HG03571 (cell line): ENCODE measurements around the gene KIF11.
A peak's percentile ranks its signal among the peaks of the same experiment; 100 is the strongest.

Experiments used
- ATAC-seq: cut with Tn5 transposase; IDR thresholded peaks from one replicate; pipeline ENCODE4 v1.9.1; 2021; ENCODE audit not compliant: unreplicated experiment

Gene KIF11

DNA sequence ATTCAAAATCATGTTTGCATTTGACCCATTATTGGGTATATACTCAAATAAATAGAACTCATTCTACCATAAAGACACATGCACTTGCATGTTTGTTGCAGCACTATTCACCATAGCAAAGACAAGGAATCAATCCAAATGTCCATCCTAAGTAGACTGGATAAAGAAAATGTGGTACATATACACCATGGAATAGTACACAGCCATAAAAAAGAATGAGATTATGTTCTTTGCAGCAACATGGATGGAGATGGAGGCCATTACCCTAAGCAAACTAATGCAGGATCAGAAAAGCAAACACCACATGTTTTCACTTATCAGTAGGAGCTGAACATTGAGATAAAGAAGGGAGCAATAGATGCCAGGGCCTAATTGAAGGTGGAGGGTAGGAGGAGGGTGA is 84.8 kb downstream of the KIF11 start:
- no peak for ATAC-seq

DNA sequence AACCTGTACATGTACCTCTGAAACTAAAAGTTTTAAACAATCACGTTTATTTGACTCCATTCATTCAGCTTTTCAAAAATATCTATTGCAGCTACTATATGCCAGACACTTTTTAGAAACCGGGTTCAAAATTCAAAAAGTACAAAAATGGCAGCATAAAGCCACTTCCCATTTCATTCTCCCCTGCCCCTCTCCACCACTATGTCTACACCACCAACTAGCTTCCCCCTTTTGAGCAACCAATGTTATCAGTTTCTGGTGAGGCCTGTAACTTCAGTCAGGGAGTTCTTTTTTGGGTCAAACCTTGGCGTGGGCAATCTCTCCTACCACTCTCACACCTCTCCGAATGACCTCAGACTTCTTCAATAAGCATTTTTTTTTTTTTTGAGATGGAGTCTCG is 85.3 kb downstream of the KIF11 start:
- ATAC-seq, result no peak

DNA sequence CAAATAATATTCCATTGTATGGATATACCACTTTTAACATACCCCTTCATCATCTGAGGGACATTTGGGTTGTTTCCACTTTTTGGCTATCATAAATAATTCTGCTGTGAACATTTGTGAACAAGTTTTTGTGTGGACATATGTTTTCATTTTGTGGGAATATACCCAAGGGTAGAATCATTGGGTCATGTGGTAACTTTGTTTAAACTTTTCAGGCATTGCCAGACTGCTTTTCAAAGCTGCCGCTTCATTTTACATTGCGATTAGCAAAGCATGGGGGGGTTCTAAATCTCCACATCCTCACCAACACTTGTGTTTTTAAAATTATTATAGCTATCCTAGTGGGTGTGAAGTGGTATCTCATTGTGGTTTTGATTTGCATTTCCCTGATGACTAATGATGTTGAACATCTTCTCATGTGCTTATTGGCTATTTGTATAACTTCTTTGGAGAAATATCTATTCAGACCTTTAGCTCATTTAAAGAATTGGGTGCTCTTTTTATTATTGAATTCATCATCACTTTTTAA is 88.4 kb downstream of the KIF11 start:
- ATAC-seq, result no peak

DNA sequence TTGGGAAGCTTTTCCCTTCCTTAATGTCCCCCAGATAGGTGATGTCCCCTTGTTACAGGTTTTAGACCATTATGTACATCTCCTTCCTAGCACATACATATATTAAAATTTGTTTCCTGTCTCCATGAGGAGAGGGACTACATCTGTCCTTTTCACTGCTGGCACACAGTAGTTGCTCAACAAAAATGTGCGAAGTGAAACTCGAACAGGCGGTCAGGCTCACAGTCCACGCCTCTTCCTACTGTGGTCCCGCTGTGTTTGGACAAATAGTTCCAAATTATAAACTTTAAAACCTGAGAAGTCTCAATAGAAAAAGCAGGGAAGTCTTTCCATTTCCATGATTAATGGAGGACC is 95.6 kb downstream of the KIF11 start:
- no peak for ATAC-seq

DNA sequence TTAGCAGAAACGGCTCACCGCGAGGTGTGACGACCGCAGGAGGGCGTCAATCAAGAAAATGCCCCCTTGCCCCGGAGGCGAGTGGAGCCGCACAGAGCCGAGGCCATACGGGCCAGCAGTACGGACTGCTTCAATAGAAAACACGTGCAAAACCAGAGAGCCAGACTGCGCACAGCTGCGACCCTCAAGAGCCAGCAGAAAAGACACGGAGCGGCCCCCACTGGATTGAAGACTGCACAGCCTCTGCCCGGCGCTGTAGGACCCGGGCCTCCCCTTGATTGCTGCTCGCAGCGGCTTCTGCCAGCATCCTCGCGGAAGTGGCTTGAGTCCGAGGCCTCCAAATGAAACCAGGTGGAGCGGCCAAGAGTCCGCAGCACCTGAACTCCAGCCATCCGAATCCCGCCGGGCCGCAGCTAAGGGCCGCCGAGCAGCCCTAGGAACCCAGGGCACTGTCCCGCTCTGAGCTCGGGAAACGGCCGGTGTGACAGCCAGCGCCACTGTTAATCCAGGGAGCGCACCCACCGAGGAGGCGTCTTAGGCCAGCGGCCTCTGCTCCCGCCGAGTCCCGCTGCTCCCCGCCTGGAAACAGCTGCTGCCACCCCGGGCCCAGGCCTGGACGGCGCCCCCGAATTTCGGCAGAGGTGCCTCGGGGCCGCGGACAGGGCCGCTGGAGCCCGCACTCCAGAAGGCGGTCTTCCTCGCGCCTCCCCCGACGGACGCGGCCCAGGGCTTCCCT is 96.2 kb downstream of the KIF11 start:
- ATAC-seq, result peak; percentile 41

- peak; percentile 49 for ATAC-seq
These were observed 96.8 kb downstream of the KIF11 start, which contains the start of gene HHEX for GRCh38 chr10:92689663-92690210. Gene HHEX, plus strand, starts transcription at chr10:92689955. Its CDS starts 32 bp downstream, at chr10:92689987.

DNA sequence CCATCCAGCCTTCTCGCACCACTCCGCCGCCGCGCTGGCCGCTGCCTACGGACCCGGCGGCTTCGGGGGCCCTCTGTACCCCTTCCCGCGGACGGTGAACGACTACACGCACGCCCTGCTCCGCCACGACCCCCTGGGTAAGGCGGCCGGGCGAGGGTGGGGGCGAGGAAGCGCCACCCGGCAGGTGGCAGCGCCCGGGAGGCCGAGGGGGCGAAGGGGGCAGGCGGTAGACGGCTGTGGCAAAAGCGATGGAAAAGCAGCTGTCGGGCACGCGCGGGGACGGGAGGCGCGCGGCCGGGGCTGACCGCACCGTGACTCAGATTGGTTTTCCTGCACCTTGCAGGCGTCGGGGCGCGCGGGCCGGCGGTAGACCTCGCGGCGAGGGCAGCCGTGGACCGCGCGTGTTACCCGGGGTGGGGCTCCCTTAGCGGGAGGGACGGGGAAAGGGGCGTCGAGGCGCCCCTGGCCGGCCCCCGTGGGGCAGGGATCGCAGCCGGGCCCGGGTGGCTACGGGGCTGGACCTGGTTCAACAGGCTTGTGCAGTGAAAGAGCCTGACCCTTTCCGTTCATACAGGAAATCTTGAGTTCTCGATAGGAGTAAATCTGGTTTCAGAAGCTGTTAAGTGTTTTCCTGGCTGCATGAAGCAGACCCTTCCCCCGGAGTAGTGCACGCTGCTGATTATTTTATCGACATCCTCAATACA is 97.4 kb downstream of the KIF11 start:
- ATAC-seq, result no peak

GRCh38 chr10:92690915-92691590 is 98.1 kb downstream of the KIF11 start:
- ATAC-seq, result no peak

GRCh38 chr10:92691591-92692079 is 98.7 kb downstream of the KIF11 start:
- no peak for ATAC-seq

DNA sequence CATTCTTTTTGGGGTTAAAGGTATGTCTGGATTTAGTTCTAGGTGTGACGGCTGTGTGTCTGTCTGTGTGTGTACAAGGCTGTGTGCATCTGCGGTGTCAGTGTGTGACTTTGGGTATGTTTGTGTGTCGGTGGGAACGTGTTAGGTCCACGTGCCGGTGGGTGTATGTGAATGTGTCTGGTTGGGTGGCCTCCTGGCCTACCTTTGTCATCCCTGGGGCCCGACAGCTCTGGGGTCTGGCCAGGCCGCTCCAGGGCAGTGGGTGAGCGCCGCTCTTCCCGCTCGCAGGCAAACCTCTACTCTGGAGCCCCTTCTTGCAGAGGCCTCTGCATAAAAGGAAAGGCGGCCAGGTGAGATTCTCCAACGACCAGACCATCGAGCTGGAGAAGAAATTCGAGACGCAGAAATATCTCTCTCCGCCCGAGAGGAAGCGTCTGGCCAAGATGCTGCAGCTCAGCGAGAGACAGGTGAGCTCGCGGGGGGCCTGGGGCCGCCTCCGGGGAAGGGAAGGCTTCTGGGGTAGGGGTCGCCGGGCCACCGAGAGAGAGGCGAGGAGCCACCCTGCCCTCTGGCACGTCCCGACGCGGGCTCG is 99.2 kb downstream of the KIF11 start:
- no peak for ATAC-seq

GRCh38 chr10:92692697-92693533 is 100.0 kb downstream of the KIF11 start:
- ATAC-seq, result no peak

DNA sequence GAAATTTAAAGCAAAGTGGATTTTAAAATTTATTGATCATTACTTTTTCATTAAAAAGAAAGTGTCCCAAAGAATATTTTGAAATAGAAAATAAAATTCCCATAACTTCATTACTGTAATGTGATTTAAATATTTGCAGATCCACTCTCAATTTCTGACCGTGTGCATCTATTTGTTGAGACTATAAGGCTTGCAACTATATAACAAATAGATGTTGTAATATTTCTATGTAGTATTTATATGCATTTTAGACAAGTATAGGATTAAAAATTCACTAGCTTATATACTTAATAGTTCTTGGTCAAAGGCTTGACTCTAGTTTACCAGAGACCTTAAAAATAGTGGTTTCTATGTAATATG is 100.6 kb downstream of the KIF11 start:
- ATAC-seq, result no peak

- no peak for ATAC-seq
These were observed 103.0 kb downstream of the KIF11 start for GRCh38 chr10:92695679-92696605.

- ATAC-seq, result no peak
These were observed 103.9 kb downstream of the KIF11 start for GRCh38 chr10:92696606-92697383.

DNA sequence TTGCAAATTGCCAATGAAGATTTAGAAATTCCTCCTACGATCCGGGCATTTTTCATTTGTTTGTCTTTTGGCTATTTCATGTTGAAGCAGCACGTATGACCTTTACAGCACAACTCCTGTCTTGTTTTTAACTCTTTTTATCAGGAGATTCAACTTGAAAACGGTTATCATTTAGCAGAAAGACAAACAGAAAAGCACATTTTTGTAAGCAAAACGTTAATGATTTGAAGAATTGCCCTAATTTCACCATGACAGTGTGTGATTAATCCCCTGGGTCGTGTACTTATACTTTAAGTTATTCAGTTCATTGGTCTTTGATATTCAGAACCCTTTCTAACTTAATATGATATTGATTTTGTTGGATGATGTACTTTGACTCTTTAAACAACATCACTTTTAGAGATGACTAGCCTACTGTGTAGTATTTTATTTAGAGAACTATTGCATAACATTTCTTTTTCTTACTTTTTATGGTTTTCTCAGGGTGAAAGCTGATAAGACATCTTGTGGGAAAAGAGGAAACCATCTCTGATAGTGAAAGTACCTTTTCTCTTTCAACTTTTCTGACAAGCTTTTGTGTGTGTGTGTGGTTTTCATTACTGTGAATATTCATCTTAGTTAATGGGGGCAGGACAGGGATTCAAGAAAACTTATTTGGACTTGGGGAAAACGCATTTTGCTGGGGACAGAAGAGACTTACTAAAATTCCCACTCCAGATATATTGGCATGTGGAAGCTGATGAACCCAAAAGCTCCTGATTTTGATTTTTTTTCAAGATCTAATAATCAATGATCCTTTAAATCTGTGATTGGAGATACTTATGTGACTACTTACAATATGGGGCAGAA is 105.0 kb downstream of the KIF11 start:
- ATAC-seq, result no peak

DNA sequence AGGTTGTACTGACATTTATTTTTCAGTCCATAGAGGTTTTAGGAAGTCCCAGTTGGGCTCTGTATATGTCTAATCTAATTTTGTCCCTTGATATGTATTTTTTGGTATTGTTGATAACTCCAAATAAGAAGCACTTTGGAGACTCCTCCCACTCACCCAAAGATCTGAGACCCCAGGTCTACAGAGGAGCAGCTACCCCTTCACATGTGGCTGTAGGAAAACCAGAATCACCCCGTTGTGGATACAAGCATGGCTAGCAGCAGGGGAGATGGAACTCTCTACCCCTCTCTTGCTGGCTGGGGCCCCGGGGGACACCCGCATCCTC is 106.2 kb downstream of the KIF11 start:
- no peak for ATAC-seq

DNA sequence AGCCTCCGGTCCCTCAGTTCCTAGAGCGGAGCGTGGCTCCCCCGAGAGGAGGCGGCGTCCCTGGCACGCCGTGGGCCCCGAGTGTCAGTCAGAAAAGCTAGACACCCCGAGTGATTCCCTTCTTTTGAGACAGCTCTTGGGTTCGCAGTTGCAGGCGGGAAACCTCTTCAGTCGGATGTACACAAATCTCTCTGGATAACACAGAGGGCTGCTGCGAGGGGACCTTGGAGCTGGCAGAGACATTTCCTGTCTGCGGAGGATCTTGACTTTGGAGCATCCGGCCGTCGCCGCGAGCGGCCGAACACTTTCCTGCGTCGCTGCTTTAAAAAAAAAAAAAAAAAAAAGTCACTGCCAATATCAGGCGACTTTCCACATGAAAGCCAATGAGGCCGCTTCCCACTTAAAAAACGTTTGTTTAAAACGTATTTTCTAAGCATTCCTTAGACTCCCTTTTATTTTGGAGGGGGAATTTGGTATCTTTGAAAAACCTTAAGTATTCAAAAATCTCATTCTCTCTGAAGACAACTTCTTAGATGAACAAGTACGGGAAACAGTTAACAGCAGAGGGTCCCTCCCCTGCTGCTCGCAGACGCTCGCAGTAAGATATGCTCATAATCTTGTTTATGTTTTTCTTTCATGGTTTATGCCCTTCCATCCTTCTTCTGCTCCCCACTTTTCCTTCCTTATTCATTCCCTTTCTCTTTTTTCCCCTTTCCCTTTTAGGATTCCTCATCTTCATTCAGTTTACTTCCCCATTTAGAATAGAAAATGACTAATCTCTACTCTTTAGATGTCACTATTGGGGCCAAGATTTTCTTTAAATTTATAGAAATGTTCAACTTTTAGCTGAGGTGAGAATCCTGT is 106.8 kb downstream of the KIF11 start:
- no peak for ATAC-seq
